ENCODE results near the gene FAM168B.

The FAM168B gene

DNA sequence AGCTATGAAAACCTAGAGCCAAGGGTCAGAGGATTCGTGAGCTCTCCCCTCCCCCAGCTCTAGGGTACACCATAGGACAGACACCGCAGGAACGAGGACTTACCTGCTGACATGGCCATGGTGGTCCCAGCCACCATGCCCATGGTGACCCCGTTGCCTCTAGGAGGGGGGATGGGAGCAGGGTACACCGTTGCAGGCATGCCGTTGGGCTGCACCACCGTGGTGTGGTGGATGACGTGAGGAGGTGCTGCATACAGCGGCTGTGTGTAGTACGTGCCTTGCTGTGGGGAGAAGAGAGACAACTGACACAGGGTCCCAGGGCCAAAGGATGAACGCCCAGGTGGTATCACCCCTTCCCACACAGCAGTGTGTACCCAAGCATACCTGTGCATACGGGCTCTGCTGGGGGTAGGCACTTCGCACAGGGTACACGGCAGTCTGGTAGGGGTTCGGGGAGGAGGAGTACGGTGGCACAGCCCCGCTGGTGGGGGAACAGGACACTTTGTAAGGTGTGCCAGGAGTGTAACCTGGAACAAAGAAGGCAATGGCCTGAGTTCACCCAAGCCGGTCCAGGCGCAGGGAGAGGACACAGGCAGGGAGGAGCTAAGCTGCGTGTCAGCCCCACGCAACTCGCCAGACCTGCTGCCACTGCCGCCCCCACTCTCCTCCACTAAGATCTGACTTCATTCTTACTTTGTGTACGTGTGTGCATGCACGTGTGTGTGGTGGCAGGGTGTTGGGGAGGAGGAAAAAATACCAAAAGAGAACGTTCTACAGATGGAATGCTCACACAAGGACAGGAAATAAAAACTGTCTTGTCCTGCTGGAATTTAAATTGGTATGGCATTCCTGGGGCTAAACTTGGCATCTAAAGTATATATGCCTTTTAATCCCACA lies 37.8 kb downstream of the FAM168B start:
- no peak for DNase-seq (ENCODE audit: low read depth)

DNA sequence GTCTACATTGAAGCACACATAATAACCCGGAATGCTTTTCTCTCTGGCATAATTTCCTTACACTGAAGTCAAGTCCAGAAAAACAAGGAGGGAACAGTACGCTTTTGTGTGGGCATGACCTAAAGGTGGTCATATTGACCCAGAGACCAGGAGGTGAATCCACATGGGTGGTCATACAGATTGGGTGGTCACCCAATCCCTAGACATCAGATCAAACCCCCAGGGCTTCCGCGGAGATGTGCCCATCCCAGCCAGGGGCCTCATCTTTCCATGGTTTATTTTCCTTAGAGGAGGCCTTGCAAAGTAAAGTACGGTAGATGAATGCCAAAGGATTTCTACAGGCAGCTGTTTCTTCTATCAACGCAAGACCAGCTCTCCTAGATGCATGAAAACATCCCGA lies 38.8 kb downstream of the FAM168B start:
- no peak for DNase-seq (ENCODE audit: low read depth)

DNA sequence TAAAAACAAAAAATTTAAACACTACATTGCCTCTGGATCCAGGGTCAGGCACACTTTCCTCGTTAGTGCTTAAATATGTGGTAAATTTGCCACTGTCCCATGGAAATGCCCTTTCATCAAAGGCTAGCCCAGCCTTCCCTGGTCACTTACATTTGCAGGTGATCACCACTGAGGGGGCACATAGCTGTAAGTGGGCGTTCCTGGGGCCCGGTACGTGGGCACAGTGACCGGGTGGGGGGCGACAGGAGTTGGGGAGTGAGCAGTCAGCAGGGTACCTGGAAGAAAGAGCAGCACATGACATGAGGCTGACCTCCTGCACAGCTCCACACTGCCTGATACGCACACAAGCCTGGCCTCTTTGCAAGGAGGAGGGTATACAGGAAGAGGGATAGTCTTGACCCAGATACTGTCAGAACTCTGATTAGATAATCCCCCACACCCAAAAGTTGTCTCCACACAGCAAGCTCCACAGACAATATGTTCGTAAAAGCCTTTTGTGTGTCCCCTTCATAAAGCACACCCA lies 40.5 kb downstream of the FAM168B start:
- DNase-seq (ENCODE audit: low read depth), result no peak

DNA sequence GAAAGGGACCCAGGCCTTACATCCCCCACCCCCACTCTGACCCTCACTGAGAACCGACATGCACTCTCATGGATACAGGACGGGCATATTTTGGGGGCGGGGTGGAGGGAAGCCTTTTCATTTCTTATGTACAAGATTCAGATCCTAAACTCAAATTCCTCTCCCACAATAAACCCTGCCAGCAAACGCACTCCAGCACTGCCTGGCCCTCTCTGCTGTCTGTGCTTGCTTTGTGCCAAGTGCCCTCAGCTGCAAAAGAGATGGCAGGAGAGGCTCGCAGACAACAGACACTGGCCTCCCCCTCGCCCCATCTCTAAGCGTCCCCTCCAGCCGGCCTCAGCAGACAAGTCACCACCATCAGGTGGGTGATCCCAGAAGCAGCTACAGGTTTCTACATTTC lies 42.4 kb downstream of the FAM168B start:
- DNase-seq (ENCODE audit: low read depth), result no peak

DNA sequence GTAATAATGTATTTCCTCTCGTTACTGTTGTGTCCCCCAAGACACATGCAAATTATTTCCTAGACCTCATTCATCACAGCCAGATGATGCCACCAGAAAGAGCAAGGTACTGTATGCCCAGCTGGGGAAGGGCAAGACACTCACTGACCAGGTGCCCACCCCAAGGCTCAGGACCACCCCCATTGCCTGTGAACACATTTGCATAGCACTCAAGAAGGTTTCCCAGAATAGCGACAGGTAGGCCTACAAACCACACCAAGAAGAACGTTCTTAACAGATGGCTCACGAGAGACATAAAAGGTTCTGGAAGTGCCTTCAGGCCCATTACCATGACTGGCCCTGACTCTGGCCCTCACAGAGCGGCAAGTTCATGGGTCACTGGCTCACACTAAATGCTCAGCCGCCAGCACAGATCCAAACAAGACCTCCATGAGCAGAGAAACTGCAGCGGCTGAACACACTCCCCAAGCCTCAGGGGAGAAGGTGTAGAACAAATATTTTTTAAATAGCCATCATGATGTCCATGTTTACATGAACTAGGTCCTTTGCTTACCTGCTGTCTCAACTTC lies 44.0 kb downstream of the FAM168B start:
- DNase-seq (ENCODE audit: low read depth), result no peak

DNA sequence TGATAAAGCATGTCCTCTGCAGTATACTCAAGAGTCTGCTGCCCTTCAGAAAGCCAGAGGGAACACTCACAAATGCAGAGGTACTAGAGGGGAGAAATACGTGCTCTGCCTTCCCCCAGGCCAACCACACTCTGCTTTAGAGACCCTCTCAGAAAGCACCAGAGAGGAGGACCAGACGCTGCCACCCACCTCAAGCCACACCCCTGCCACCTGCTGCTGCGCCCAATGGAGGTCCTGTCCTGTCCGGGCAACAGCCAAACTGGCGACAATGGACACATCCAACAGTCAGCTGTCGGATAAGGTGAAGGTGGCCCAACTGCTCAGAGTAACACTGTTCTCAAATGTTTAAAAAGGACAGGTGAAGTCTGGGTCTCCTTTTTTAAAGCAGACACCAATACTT lies 44.6 kb downstream of the FAM168B start:
- DNase-seq (ENCODE audit: low read depth), result no peak

DNA sequence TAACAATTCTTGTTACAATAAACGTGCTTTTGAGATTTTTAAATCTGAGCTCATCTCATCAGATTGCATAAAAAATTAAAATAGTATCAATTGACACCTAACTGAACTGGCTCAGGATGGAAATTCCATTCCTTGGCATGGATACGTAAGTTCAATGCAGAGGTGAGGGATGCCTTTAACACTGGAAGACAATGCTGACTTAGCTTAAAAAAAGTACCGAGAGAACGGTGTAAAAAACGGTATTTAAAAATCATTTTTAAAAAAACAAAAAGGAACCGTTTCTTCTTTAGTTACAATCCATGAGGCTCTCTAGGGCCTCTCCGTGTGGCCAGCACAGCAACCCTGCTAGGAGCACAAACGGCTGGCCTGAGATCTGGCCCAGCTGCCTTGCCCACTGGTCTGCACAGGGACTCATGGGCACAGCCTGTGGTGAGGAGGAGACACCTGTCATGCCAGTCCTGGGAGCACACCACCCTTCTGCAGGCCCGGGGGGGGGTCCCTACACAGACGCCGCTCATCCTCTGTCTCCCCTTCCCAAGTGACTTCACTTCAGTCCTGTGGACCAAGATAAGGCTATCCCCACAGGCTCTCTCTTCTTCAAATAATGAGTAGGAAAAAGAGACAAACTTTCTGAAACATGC lies 45.2 kb downstream of the FAM168B start:
- DNase-seq (ENCODE audit: low read depth), result no peak

DNA sequence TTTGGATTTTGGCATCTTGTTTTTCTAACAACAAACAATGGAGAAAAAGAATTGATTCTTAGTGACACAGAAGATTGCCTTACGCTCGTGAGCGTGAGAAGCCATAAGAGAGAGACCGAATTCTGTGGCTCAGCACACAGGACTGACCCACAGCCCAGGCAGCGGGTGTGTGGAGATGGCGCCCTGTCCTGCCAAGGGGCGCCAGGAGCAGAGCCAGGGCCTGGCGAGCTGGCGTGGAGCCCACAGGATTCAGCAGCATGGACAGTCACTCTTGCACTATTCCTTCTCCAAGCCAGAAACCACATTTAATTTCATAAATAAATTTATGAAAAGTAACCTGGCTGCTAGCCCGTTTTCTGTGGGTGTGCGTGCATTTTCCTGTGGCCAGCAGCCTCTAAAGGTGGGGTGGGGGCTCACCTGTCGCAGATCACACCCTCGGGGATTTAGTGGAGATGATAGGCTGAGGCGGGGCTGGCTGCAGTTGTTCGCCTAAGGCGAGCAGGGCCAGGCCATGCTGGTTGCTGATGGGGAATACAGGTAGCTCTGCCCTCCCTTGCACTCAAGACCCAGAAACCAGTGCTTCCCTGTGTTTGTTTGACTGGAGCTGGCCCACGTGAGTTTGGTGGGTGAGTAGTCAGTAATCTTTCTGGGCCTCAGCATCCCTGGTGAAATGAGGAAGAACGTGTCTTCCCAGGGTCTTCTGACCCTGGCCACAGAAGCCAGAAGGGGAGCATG lies 46.2 kb downstream of the FAM168B start:
- no peak for DNase-seq (ENCODE audit: low read depth)

DNA sequence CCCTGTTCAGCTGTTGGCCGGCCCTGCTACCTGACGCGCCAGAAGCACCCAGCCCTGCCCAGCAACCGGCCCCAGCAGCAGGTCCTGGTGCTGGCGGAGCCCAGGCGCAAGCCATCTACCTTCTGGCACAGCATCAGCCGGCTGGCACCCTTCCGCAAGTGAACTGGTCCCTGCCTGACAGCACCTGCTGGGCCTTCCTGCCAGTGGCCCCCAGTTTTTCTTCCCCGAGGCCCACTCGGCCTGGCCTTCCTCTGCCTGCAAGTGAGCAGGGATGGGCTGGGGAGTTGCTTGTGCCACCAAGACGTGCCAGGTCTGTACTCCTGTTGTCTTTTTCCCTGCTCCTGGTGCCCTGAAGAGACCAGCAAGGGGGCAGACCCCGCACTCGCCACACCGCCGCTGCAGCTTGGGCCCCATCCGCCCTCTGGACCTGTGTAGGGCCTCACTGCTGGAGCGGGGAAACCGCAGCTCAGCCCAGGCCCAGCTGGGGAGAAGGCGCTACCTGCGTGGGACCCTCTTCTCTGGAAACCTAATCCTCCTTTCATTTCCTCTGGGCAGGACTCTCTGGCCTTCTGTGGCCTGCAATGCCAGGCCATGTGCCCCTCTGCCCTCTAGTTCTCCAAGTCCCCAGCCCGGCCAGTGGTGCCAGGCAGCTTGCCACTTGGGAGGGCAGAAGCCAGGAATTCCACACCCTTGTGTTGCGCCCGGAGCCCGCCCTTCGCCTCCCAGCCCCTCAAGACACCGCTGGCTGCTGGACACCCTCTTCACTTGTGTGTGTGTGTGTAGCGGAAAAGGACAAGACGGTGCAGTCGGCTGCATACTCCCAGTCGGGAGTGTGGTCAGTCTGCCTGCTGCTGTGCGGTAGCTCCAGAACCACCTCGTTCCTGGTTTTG lies 47.0 kb downstream of the FAM168B start:
- DNase-seq (ENCODE audit: low read depth), result no peak

DNA sequence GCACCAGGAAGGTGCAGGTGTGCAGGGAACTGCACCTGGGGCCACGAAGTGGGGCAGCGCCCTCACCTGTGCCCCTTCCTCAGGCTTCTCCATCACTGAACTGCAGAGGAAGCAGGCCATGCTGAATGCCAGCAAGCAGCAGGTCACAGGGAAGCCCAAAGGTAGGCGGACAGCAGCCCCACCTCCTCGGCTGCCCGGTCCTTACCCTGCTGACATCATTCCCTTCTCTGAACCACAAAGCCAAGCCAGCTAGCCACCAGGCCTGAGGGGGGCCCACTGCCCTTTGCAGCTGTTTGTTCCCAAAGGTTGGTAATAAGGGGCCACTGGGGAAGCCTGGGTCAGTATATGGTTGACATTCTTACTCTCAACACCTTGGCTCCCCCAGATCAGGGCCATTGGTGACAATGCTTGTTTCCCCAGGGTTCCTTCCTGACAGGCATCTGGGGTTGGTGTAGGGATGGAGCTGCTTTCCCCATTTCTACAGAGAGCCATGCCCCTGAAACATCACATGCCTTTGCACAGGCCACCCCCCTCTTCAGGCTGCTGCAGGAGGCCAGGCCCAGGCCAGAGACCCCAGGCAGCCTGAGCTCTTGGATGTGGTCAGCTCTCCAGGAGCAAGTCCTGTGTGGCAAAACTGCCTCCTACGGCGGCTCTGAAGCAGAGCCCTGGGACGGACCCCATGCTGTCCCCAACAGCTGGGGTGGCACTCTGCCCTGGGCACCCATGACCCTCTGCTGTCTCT lies 47.8 kb downstream of the FAM168B start:
- no peak for DNase-seq (ENCODE audit: low read depth)

DNA sequence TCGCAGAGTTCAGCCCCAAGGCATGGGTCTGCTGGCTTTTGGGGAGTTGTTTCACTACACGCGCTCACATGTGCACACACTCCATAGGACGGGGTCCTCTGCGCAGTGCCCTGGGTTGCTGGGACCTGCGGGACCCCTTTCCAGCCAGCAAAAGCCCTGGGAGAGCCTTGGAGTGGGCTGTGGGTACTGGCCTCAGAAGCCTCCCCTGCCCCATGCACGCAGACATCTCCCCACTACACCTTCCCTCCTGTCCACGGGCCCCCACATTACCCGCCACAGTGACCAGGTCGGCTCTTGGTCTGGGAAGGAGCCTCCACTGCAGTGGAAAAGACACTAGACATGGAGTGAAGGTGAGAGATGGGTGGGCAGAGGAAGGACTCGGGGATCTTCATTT lies 48.5 kb downstream of the FAM168B start:
- DNase-seq (ENCODE audit: low read depth), result no peak

DNA sequence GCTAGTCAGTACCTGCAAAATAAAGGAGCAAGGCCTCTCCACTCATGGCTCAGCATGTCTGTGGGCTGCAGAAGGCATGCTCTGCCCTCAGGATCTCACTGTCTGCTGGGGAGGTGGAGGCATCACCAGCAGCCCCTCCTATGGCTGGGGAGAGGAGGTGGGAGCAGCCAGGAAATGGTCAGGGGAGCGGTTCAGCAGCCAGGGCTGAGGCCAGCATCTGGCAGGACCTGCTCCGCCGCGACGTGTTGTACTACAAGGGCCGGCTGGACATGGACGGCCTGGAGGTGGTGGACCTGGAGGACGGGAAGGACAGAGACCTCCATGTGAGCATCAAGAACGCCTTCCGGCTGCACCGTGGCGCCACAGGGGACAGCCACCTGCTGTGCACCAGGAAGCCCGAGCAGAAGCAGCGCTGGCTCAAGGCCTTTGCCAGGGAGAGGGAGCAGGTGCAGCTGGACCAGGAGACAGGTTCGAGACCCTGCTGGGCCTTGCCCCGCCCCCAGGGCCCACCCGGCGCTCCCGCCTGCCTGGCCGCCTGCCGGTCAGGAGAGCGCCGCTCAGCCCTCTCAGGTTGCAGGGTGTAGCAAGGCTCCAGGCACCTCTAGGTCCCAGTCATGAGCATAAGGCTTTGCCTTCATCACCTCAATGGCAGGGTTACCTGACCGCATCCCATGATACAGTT lies 49.0 kb downstream of the FAM168B start:
- no peak for DNase-seq (ENCODE audit: low read depth)

DNA sequence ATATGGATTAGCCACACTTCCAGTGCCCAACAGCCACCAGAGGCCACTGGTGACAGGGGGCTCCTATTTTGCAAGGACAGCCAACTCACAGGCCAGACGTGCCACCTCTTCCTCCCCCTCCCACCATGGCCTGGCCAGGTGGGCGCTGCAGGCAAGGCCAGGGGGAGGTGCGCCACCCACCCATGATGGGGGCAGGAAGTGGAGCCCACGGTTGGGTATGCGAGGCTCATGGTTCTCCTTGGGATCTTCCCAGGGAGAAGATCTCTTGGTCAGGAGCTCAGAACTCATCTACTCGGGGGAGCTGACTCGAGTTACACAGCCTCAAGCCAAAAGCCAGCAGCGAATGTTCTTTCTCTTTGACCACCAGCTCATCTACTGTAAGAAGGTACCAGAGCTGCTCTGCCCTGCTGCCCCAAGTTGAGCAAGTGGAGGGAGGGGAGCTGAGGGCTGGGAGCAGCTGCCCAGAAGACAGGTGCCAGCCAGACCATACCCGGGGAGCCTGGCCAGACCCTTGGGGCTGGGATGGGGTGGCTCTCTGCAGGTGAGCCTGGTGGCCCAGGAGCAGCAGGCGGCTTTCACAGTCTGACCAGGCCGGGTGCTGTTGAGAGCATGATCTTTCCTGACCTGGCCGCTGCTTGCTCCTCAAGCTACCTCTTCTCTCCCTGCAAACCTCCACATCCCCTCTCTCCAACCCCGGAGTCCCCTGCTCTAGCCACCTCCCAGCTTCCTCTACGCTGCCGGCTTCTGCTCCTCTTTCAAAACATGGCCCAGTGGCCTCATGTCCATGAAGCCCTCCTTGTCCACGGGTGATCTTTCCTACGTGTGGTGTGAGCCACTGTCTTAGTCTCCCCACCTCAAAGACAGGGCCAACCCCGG lies 49.8 kb downstream of the FAM168B start:
- DNase-seq (ENCODE audit: low read depth), result no peak

DNA sequence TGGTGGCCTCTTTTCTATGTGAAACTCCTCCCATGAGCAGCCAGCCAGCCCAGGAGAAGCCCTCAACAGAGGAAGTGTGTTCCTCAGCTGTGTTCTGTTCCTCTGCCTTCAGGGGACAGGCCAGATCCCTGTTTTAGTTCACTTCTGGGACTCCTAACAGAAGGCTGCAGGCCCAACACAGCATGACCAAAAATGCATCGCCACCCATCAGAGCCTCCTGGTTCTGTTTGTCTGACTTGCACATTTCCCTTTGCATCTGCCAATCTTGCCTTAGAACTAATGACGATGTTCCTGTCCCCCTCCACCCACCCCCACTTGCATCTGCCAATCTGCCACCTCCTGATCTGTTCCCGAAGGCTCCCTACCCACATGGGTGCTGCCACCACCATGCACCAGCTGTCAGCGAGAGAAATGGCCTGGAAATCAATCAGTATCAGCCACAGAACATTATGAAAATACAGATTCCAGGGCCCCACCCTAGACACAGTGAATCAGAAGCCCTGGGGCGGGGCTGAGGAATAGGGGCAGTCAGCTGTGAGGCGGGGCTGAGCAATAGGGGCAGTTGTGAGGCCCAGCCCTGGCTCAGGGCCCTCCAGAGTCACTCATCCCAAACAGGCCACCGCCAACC lies 51.0 kb downstream of the FAM168B start:
- no peak for DNase-seq (ENCODE audit: low read depth)

DNA sequence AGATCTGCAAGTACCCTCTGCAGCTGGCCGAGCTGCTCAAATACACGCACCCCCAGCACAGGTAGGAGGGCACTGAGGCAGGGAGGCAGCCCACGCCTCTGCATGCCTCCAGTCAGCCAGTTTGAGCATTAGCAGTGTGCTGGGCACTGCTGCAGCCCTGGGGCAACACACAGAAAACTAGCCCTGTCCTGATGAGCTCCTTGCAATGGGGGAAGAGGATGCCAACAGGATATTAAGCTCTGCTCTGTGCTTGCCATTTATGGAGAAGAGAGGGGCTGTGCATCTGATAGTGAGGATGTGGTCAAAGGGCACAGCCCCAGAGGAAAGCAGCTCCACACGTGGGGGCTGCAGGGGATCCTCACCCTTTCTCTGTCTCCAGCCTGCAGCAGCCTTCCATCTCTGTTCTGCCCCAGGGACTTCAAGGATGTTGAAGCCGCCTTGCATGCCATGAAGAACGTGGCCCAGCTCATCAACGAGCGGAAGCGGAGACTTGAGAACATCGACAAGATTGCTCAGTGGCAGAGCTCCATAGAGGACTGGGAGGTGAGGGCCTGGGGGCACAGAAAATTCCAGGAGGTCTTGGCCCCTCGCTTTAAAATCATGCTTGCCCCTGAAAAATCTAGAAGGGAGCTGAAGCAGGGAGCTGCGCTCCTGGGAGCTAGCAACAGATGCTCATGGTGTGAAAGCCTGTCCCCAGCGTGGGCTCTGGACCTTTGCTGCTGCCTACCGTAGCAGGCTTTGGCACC lies 51.7 kb downstream of the FAM168B start:
- DNase-seq (ENCODE audit: low read depth), result no peak

DNA sequence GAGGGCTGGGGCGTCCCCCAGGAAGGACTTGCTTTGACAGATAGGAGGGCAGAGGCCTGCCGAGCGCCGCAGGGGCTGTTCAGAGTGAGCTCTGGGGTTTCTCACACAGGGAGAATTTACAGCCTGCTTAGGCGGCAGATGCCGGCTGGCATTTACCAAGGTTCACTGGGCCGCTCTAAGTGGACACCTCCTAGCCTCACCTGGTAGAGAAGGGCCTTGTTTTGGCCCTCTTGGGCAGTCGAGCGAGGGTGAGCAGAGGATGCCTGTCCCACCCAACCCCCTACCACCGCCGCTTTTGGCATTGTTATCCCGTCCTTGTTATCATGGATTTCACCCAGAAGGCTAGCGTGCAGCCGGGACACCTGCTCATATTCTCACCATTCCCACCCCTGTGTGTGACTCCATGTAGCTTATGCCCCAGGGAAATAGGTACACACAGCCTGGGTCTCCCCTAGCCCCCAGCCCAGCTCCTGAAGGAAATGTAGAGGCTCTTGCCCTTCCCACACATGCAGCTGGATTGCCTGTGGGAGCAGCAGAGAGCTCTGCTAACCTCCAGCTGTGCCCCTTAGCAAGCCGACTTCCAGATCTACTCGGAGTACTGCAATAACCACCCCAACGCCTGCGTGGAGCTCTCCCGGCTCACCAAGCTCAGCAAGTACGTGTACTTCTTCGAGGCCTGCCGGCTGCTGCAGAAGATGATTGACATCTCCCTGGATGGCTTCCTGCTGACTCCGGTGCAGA lies 52.4 kb downstream of the FAM168B start:
- no peak for DNase-seq (ENCODE audit: low read depth)

Data from stimulated activated CD8-positive, alpha-beta memory T cell treated with anti-CD3 and anti-CD28 coated beads, Interleukin-15, amount 100 ng/mL, for 1 hour (primary cell).